CD4-positive, alpha-beta T cell (primary cell): ENCODE results near the gene BTN2A1. TPM values are rescaled to one million over a fixed set of nuclear protein-coding genes. Genes with fewer than 3 reads are reported as not detected.

Experiments
- ATAC-seq: fragments of 200-7000 bp; cut with Tn5 transposase; one replicate; pipeline ENCODE4 v1.10.0; 2022; ENCODE audit warnings: mild to moderate bottlenecking; ENCODE audit not compliant: poor library complexity
- CTCF ChIA-PET: fragments of 350-600 bp; sonication (Branson Sonifier 250); formaldehyde crosslinking; loops from one replicate; lab custom pipeline; 2021; ENCODE audit warnings: antibody characterized with exemption, inconsistent platforms; lab: Charles Lee
- POLR2A ChIA-PET: fragments of 350-600 bp; sonication (Branson Sonifier 250); formaldehyde crosslinking; loops from one replicate; lab custom pipeline; 2021; ENCODE audit warnings: antibody characterized with exemption, inconsistent platforms; lab: Charles Lee
- DNase-seq, 14 experiments: peaks; one replicate each; pipeline ENCODE4 v3.0.0-alpha.2; 2013 to 2020; ENCODE audit warnings: mixed read lengths in 2 of 14
- H3K27ac ChIP-seq, 2 donors: one replicate each; pipeline versions ENCODE4 v1.5.1 to v1.7.0; 2013; ENCODE audit warnings: low read length in 2 of 2, low read depth in 1 of 2, mild to moderate bottlenecking in 1 of 2
- H3K27me3 ChIP-seq, 2 experiments: 1 replicate in 1 of 2; 2 replicates in 1 of 2; pipeline versions ENCODE4 v1.6.1 to v1.7.0; 2013; ENCODE audit warnings: low read length in 2 of 2, control low read depth in 1 of 2, mild to moderate bottlenecking in 1 of 2, moderate library complexity in 1 of 2; ENCODE audit not compliant: insufficient read depth in 2 of 2, control insufficient read depth in 1 of 2
- H3K36me3 ChIP-seq: one replicate; pipeline ENCODE4 v1.6.1; 2013; ENCODE audit warnings: low read length, control low read depth; ENCODE audit not compliant: insufficient read depth
- H3K4me1 ChIP-seq: one replicate; pipeline ENCODE4 v1.6.1; 2013; ENCODE audit warnings: low read length, control low read depth; ENCODE audit not compliant: insufficient read depth
- H3K4me3 ChIP-seq: one replicate; pipeline ENCODE4 v1.5.1; 2013; ENCODE audit warnings: mild to moderate bottlenecking, low read length, moderate library complexity
- H3K9me3 ChIP-seq, 2 experiments: 1 replicate in 1 of 2; 2 replicates in 1 of 2; pipeline versions ENCODE4 v1.6.1 to v1.7.0; 2013; ENCODE audit warnings: low read length in 2 of 2, mild to moderate bottlenecking in 2 of 2, control low read depth in 1 of 2, moderate library complexity in 1 of 2; ENCODE audit not compliant: control insufficient read depth in 1 of 2, insufficient read depth in 1 of 2
- H3K27ac Mint-ChIP-seq: one replicate; pipeline ENCODE4 v1.8.0; 2020; ENCODE audit warnings: mixed read lengths
- H3K27me3 Mint-ChIP-seq: one replicate; pipeline ENCODE4 v1.8.0; 2021; ENCODE audit warnings: mixed read lengths
- H3K36me3 Mint-ChIP-seq: one replicate; pipeline ENCODE4 v1.8.0; 2021; ENCODE audit warnings: low read depth, mixed read lengths
- H3K4me1 Mint-ChIP-seq: one replicate; pipeline ENCODE4 v1.8.0; 2021; ENCODE audit warnings: low read depth, mixed read lengths
- H3K4me3 Mint-ChIP-seq: one replicate; pipeline ENCODE4 v1.8.0; 2020; ENCODE audit warnings: mild to moderate bottlenecking, mixed read lengths
- H3K9me3 Mint-ChIP-seq: one replicate; pipeline ENCODE4 v1.8.0; 2020; ENCODE audit warnings: mixed read lengths
- intact Hi-C, 2 experiments: fragments of 100-400 bp; cut with DNase I in 1 of 2; cut with micrococcal nuclease in 1 of 2; formaldehyde crosslinking; loops; one replicate each; pipeline versions ENCODE4 v1.15.1 to v1.9.0; 2023 to 2025; cut with DNase I, micrococcal nuclease
- total RNA-seq, 174 experiments: library from RNA in 2 of 174; stranded (reverse) in 2 of 174; gene quantifications; one replicate each; pipeline ENCODE4 v1.2.3 and lab custom pipeline; 2021 to 2026
- TF ChIP-seq, protein P1 (sequence below): fragments of 200-600 bp; IDR thresholded peaks from one replicate; pipeline ENCODE4 v1.8.0; 2022; ENCODE audit warnings: antibody characterized with exemption, mild to moderate bottlenecking

Gene BTN2A1
- total RNA-seq, 2 experiments from 2014 or later, result 16.2 to 17.5 TPM

GRCh38 chr6:26494117-26494516 lies 36.4 kb downstream of the BTN2A1 start:
- Mint-ChIP-seq H3K4me3 (no peak overlapping the region), H3K9me3 (no peaks in the 10 kb centered on the region), H3K36me3 (no peaks in the 10 kb centered on the region), H3K27me3 (no peaks in the 10 kb centered on the region), H3K27ac (no peak overlapping the region), H3K4me1 (no peaks in the 10 kb centered on the region)
- ChIA-PET POLR2A (interaction anchor here (0.8 kb wide), 1 partner anchor 10 kb away, joined by 3 read pairs; no protein-coding TSS in a partner anchor), CTCF (no interaction called here)
- no peaks in the 10 kb centered on the region for H3K4me1 ChIP-seq
- ATAC-seq (no peak), DNase-seq (no peak)
- H3K36me3 ChIP-seq, result no peaks in the 10 kb centered on the region
- no peaks in the 10 kb centered on the region for H3K27me3 ChIP-seq
- TF ChIP-seq, protein P1, sequence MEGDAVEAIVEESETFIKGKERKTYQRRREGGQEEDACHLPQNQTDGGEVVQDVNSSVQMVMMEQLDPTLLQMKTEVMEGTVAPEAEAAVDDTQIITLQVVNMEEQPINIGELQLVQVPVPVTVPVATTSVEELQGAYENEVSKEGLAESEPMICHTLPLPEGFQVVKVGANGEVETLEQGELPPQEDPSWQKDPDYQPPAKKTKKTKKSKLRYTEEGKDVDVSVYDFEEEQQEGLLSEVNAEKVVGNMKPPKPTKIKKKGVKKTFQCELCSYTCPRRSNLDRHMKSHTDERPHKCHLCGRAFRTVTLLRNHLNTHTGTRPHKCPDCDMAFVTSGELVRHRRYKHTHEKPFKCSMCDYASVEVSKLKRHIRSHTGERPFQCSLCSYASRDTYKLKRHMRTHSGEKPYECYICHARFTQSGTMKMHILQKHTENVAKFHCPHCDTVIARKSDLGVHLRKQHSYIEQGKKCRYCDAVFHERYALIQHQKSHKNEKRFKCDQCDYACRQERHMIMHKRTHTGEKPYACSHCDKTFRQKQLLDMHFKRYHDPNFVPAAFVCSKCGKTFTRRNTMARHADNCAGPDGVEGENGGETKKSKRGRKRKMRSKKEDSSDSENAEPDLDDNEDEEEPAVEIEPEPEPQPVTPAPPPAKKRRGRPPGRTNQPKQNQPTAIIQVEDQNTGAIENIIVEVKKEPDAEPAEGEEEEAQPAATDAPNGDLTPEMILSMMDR, result no peak
- intact Hi-C loops, result loop anchor here in 1 of 2 experiments (5.0 kb wide), 1 partner anchor 152 kb away; no protein-coding TSS in a partner anchor
- no peak overlapping the region for H3K27ac ChIP-seq
- H3K4me3 ChIP-seq, result no peak overlapping the region
- no peaks in the 10 kb centered on the region for H3K9me3 ChIP-seq

DNA sequence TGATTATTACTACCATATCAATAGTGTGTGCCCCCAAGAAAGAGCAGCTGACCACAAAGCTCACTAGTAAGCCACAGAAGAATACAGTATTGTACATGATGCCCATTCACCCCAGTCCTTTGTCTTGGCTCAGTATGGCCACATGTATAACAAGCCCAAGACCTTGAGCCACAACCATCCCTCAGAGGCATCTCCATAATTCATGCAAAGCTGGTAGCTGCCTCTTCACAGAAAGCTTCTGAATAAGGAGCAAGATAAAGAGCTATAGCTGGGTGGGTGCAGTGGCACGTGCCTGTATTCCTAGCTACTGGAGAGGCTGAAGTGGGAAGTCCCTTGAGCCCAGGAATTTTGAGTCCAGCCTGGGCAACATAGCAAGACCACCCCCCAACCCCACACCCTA lies 37.5 kb downstream of the BTN2A1 start:
- no peaks in the 10 kb centered on the region for H3K9me3 ChIP-seq
- H3K4me1 ChIP-seq, result no peaks in the 10 kb centered on the region
- Mint-ChIP-seq H3K27ac (no peak overlapping the region), H3K27me3 (no peaks in the 10 kb centered on the region), H3K4me3 (no peak overlapping the region), H3K9me3 (no peaks in the 10 kb centered on the region), H3K4me1 (no peaks in the 10 kb centered on the region), H3K36me3 (no peaks in the 10 kb centered on the region)
- POLR2A ChIA-PET, result interaction anchor here (1.0 to 1.1 kb wide), 2 partner anchors 22 to 38 kb away, joined by 3 read pairs; no protein-coding TSS in a partner anchor
- ATAC-seq (no peak), DNase-seq (no peak)
- TF ChIP-seq, protein P1, result no peak
- intact Hi-C loops, result no loop called here
- H3K27ac ChIP-seq, result no peak overlapping the region
- H3K36me3 ChIP-seq, result no peaks in the 10 kb centered on the region
- no peak overlapping the region for H3K4me3 ChIP-seq
- CTCF ChIA-PET, result no interaction called here
- H3K27me3 ChIP-seq, result no peaks in the 10 kb centered on the region

- Histone ChIP-seq H3K27me3 (peaks cover 5 to 8% of the 10 kb centered on the region in 2 experiments), H3K36me3 (no peaks in the 10 kb centered on the region), H3K4me1 (peaks cover 13% of the 10 kb centered on the region), H3K9me3 (peaks cover 0 to 5% of the 10 kb centered on the region in 2 experiments), H3K27ac (no peak overlapping the region), H3K4me3 (no peak overlapping the region)
- Mint-ChIP-seq H3K9me3 (no peaks in the 10 kb centered on the region), H3K36me3 (no peaks in the 10 kb centered on the region), H3K27ac (no peak overlapping the region), H3K4me1 (peaks cover 16% of the 10 kb centered on the region), H3K4me3 (no peak overlapping the region), H3K27me3 (peaks cover 17% of the 10 kb centered on the region)
- ChIA-PET POLR2A (interaction anchor here (1.0 kb wide), 1 partner anchor 339 kb away, joined by 3 read pairs; no protein-coding TSS in a partner anchor), CTCF (interaction anchor here (0.7 to 1.0 kb wide), 2 partner anchors 156 to 289 kb away, joined by 3 to 4 read pairs; no protein-coding TSS in a partner anchor)
- TF ChIP-seq, protein P1, result no peak
- ATAC-seq (no peak), DNase-seq (no peak)
- intact Hi-C loops, result no loop called here
These were observed 39.9 kb downstream of the BTN2A1 start for GRCh38 chr6:26497610-26498009.
